Endothelial cell of umbilical vein (primary cell): ENCODE data around the gene C16orf78. TPM values are rescaled to one million over a fixed set of nuclear protein-coding genes. Genes with fewer than 3 reads are reported as not detected.

ENCODE experiments used
- BruUV-seq: library from RNA; stranded (reverse); fragments of 400-500 nt; replicated peaks from 2 replicates; lab custom pipeline; 2021; lab: Mats Ljungman, UMichigan
- CTCF ChIA-PET: fragments of 300-600, 350-600 bp; sonication (Branson Sonifier 250); formaldehyde crosslinking; loops from one replicate; lab custom pipeline; 2021; ENCODE audit warnings: antibody characterized with exemption, inconsistent platforms; lab: Charles Lee
- POLR2A ChIA-PET: fragments of 300-600, 350-600 bp; sonication (Branson Sonifier 250); formaldehyde crosslinking; loops from one replicate; lab custom pipeline; 2021; ENCODE audit warnings: antibody characterized with exemption, inconsistent platforms; lab: Charles Lee
- DNase-seq: peaks from one replicate; pipeline ENCODE4 v3.0.0-alpha.2; 2011; ENCODE audit warnings: low read depth, low spot score
- FAIRE-seq: peaks from 2 replicates; lab custom pipeline; 2011; peaks lifted over from hg19 to GRCh38; lab: Jason Lieb, UNC
- H2AFZ ChIP-seq: 2 replicates; pipeline ENCODE4 v1.6.0; 2012; ENCODE audit warnings: low read depth, low read length, control low read depth, inconsistent platforms
- H3K27ac ChIP-seq: 2 replicates; pipeline ENCODE4 v1.5.1; 2011; ENCODE audit warnings: low read depth, mild to moderate bottlenecking, control low read depth, low read length, moderate library complexity; ENCODE audit not compliant: insufficient read depth
- H3K27me3 ChIP-seq, 2 experiments: 2 replicates each; pipeline versions ENCODE4 v1.6.0 to v1.6.1; 2011; ENCODE audit warnings: low read length in 2 of 2, mixed read lengths in 1 of 2; ENCODE audit not compliant: control insufficient read depth in 2 of 2, insufficient read depth in 2 of 2
- H3K36me3 ChIP-seq, 2 experiments: 2 replicates in 1 of 2; 3 replicates in 1 of 2; pipeline ENCODE4 v1.5.1; 2011; ENCODE audit warnings: low read length in 2 of 2, mild to moderate bottlenecking in 1 of 2, moderate library complexity in 1 of 2; ENCODE audit not compliant: control insufficient read depth in 2 of 2, insufficient read depth in 2 of 2; ENCODE audit errors: extremely low read depth in 1 of 2
- H3K4me1 ChIP-seq: 3 replicates; pipeline ENCODE4 v1.5.1; 2011; ENCODE audit warnings: mild to moderate bottlenecking, low read length; ENCODE audit not compliant: control insufficient read depth, insufficient read depth; ENCODE audit errors: extremely low read depth
- H3K4me2 ChIP-seq: 2 replicates; pipeline ENCODE4 v1.6.1; 2011; ENCODE audit warnings: low read length, control low read depth, mixed read lengths; ENCODE audit not compliant: insufficient read depth
- H3K4me3 ChIP-seq, 3 experiments: fragments of 200-600 bp in 1 of 3; sonication (generic), shearing (Covaris generic) in 1 of 3; replicated peaks in 1 of 3; 2 replicates each; pipeline ENCODE4 v1.5.1; 2011 to 2016; ENCODE audit warnings: control low read depth in 3 of 3, low read length in 3 of 3, mild to moderate bottlenecking in 2 of 3, inconsistent platforms in 1 of 3, low read depth in 1 of 3, moderate library complexity in 1 of 3; ENCODE audit not compliant: insufficient read depth in 1 of 3
- H3K79me2 ChIP-seq: 2 replicates; pipeline ENCODE4 v1.6.0; 2012; ENCODE audit warnings: low read length, inconsistent platforms; ENCODE audit not compliant: control insufficient read depth, insufficient read depth
- H3K9ac ChIP-seq: replicated peaks from 2 replicates; pipeline ENCODE3; 2011; ENCODE audit warnings: low read length, control low read depth; ENCODE audit not compliant: insufficient read depth; ENCODE audit errors: extremely low read depth
- H3K9me1 ChIP-seq: replicated peaks from 3 replicates; pipeline ENCODE4 v1.6.0; 2011; ENCODE audit warnings: mild to moderate bottlenecking, low read length; ENCODE audit not compliant: control insufficient read depth, insufficient read depth; ENCODE audit errors: extremely low read depth
- H3K9me3 ChIP-seq: replicated peaks from 2 replicates; pipeline ENCODE4 v1.5.1; 2012; ENCODE audit warnings: low read length, inconsistent platforms; ENCODE audit not compliant: control insufficient read depth, insufficient read depth
- H4K20me1 ChIP-seq: replicated peaks from 2 replicates; pipeline ENCODE3; 2011; ENCODE audit warnings: mild to moderate bottlenecking, low read length; ENCODE audit not compliant: control insufficient read depth, insufficient read depth; ENCODE audit errors: extremely low read depth
- CTCF ChIP-seq, 2 donors: IDR thresholded peaks; 1 replicate in 1 of 2; 2 replicates in 1 of 2; pipeline ENCODE4 v1.5.1; 2011; ENCODE audit warnings: low read length in 2 of 2, mild to moderate bottlenecking in 2 of 2, moderate library complexity in 2 of 2, control low read depth in 1 of 2, inconsistent platforms in 1 of 2, low read depth in 1 of 2; ENCODE audit not compliant: insufficient read depth in 1 of 2; ENCODE audit errors: extremely low read depth in 1 of 2
- EZH2 ChIP-seq: IDR thresholded peaks from 2 replicates; pipeline ENCODE4 v1.6.1; 2012; ENCODE audit warnings: borderline replicate concordance, low read depth, mild to moderate bottlenecking, moderate library complexity, low read length, inconsistent platforms; ENCODE audit not compliant: severe bottlenecking
- FOS ChIP-seq: IDR thresholded peaks from 2 replicates; pipeline ENCODE4 v1.6.1; 2011; ENCODE audit warnings: mild to moderate bottlenecking, low read length, moderate library complexity, borderline replicate concordance; ENCODE audit not compliant: insufficient read depth
- GATA2 ChIP-seq: IDR thresholded peaks from 2 replicates; pipeline ENCODE4 v1.7.0; 2011; ENCODE audit warnings: low read depth, mild to moderate bottlenecking, moderate library complexity, mixed read lengths, low read length; ENCODE audit not compliant: insufficient read length, insufficient read depth
- JUN ChIP-seq: IDR thresholded peaks from 2 replicates; pipeline ENCODE4 v1.6.1; 2011; ENCODE audit warnings: borderline replicate concordance, low read depth; ENCODE audit not compliant: insufficient read length, insufficient read depth
- MAX ChIP-seq: IDR thresholded peaks from 2 replicates; pipeline ENCODE4 v1.6.1; 2011; ENCODE audit not compliant: insufficient read depth, insufficient read length
- MYC ChIP-seq: IDR thresholded peaks from one replicate; pipeline ENCODE4 v1.6.1; 2011; ENCODE audit warnings: mild to moderate bottlenecking, low read depth, low read length
- POLR2A ChIP-seq: IDR thresholded peaks from 2 replicates; pipeline ENCODE4 v1.6.1; 2012; ENCODE audit warnings: low read depth, mild to moderate bottlenecking, control low read depth, low read length
- POLR2AphosphoS5 ChIP-seq: IDR thresholded peaks from 2 replicates; pipeline ENCODE4 v1.6.1; 2012; ENCODE audit warnings: low read depth, mild to moderate bottlenecking, control low read depth, low read length, moderate library complexity; ENCODE audit not compliant: insufficient read depth
- dilution Hi-C: fragments of 300-500 bp; cut with MboI; formaldehyde crosslinking; loops from one replicate; pipeline ENCODE4 v1.15.0; 2019; ENCODE audit warnings: low sequenced_read_pairs; ENCODE audit not compliant: extremely low pct_ligation_motif_present
- intact Hi-C: fragments of 100-400 bp; cut with micrococcal nuclease; formaldehyde crosslinking; loops from one replicate; pipeline ENCODE4 v1.10.0; 2022
- polyA plus RNA-seq, 4 experiments: library from polyadenylated mRNA; depleted of rRNA in 3 of 4; stranded (reverse) in 3 of 4; unstranded in 1 of 4; fragments of >200 nt; gene quantifications; 2 replicates each; pipeline versions ENCODE4 v1.2.1 to v1.2.3, GENCODE V29; 2011 to 2012; ENCODE audit warnings: missing spikeins in 1 of 4
- total RNA-seq: library from RNA; stranded (reverse); gene quantifications from 2 replicates; pipeline ENCODE4 v1.2.3, GENCODE V29; 2021

Gene C16orf78
- total and polyA plus RNA-seq, 2 donors (not counting 3 experiments of a cell fraction or from before 2014, with no cell fraction given): not detected

GRCh38 chr16:49419862-49420261 is 46.3 kb downstream of the C16orf78 start:
- Histone ChIP-seq H3K9me1 (no peaks in the 10 kb centered on the region), H3K27me3 (no peaks in the 10 kb centered on the region), H3K79me2 (no peaks in the 10 kb centered on the region), H3K9ac (no peak overlapping the region), H3K27ac (no peak overlapping the region), H3K36me3 (no peaks in the 10 kb centered on the region), H3K4me3 (no peak overlapping the region), H3K9me3 (no peaks in the 10 kb centered on the region), H4K20me1 (no peaks in the 10 kb centered on the region), H3K4me2 (no peak overlapping the region), H2AFZ (no peak overlapping the region), H3K4me1 (no peaks in the 10 kb centered on the region)
- intact Hi-C loops (no loop called here), dilution Hi-C loops (no loop called here)
- BruUV-seq: no TSS peak
- CTCF ChIA-PET: no interaction called here
- DNase-seq (no peak), FAIRE-seq (no peak)
- TF ChIP-seq EZH2: no peak
- TF ChIP-seq FOS: no peak
- TF ChIP-seq POLR2A: no peak
- no peak for TF ChIP-seq POLR2AphosphoS5
- POLR2A ChIA-PET: no interaction called here

GRCh38 chr16:49422896-49423295 is 49.3 kb downstream of the C16orf78 start:
- BruUV-seq: no TSS peak
- Histone ChIP-seq H4K20me1 (no peaks in the 10 kb centered on the region), H3K36me3 (no peaks in the 10 kb centered on the region), H3K79me2 (no peaks in the 10 kb centered on the region), H3K27ac (no peak overlapping the region), H3K4me2 (no peak overlapping the region), H2AFZ (no peak overlapping the region), H3K9me1 (no peaks in the 10 kb centered on the region), H3K9me3 (no peaks in the 10 kb centered on the region), H3K4me3 (no peak overlapping the region), H3K27me3 (no peaks in the 10 kb centered on the region), H3K4me1 (no peaks in the 10 kb centered on the region), H3K9ac (no peak overlapping the region)
- no peak for TF ChIP-seq FOS
- no peak for TF ChIP-seq POLR2A
- no peak for TF ChIP-seq EZH2
- TF ChIP-seq JUN: no peak
- TF ChIP-seq MAX: no peak
- TF ChIP-seq CTCF (IDR thresholded peaks at IDR 0.05; ENCODE audit: extremely low read depth in 1 of 2, insufficient read depth in 1 of 2, low read depth in 1 of 2, low read length in 2 of 2): no peak
- TF ChIP-seq MYC: no peak
- TF ChIP-seq POLR2AphosphoS5: no peak
- TF ChIP-seq GATA2: no peak
- POLR2A ChIA-PET: no interaction called here
- FAIRE-seq (no peak), DNase-seq (no peak)
- dilution Hi-C loops (no loop called here), intact Hi-C loops (no loop called here)
- CTCF ChIA-PET: no interaction called here
